OCI-LY3 (cell line): ENCODE measurements around the gene GNG11.

Experiments
- CTCF ChIP-seq: fragments of 200-600, 300-600 bp; sonication (generic); IDR thresholded peaks from 2 replicates; pipeline ENCODE4 v1.5.1; 2014; ENCODE audit warnings: antibody characterized with exemption, low read length, low read depth
- EZH2phosphoT487 ChIP-seq: fragments of 200-600 bp; shearing (Covaris generic); IDR thresholded peaks from 2 replicates; pipeline ENCODE4 v1.6.1; 2018; ENCODE audit warnings: antibody characterized with exemption, mixed run types, low read depth

- no peak for TF ChIP-seq CTCF
- TF ChIP-seq EZH2phosphoT487: no peak
Observed at GRCh38 chr7:93960986-93961385, 39.5 kb downstream of the GNG11 start.
